Measurements from ENCODE around the gene FRAT2.

DNA sequence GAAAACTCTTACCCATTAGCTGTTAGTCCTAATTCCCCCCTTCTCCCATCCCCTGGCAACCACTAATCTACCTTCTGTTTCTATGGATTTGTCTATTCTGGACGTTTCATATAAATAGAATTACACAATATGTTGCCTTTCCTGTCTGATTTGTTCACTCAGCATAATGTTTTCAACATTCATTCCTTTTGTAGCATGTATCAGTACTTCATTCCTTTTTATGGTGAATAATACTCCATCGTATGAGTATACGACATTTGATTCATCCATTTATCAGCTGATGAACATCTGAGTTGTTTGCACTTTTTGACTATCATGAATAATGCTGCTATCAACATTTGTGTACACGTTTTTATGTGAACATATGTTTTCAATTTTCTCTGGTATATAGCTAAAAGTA is 19.9 kb downstream of the FRAT2 start:
- TF ChIP-seq, protein P1, sequence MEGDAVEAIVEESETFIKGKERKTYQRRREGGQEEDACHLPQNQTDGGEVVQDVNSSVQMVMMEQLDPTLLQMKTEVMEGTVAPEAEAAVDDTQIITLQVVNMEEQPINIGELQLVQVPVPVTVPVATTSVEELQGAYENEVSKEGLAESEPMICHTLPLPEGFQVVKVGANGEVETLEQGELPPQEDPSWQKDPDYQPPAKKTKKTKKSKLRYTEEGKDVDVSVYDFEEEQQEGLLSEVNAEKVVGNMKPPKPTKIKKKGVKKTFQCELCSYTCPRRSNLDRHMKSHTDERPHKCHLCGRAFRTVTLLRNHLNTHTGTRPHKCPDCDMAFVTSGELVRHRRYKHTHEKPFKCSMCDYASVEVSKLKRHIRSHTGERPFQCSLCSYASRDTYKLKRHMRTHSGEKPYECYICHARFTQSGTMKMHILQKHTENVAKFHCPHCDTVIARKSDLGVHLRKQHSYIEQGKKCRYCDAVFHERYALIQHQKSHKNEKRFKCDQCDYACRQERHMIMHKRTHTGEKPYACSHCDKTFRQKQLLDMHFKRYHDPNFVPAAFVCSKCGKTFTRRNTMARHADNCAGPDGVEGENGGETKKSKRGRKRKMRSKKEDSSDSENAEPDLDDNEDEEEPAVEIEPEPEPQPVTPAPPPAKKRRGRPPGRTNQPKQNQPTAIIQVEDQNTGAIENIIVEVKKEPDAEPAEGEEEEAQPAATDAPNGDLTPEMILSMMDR (IDR thresholded peaks at IDR 0.05; ENCODE audit: low read length), result no peak
- TF ChIP-seq EZH2 (IDR thresholded peaks at IDR 0.05; ENCODE audit: borderline replicate concordance, low read length), result no peak
